Measurements from ENCODE around the gene CNOT11.

DNA sequence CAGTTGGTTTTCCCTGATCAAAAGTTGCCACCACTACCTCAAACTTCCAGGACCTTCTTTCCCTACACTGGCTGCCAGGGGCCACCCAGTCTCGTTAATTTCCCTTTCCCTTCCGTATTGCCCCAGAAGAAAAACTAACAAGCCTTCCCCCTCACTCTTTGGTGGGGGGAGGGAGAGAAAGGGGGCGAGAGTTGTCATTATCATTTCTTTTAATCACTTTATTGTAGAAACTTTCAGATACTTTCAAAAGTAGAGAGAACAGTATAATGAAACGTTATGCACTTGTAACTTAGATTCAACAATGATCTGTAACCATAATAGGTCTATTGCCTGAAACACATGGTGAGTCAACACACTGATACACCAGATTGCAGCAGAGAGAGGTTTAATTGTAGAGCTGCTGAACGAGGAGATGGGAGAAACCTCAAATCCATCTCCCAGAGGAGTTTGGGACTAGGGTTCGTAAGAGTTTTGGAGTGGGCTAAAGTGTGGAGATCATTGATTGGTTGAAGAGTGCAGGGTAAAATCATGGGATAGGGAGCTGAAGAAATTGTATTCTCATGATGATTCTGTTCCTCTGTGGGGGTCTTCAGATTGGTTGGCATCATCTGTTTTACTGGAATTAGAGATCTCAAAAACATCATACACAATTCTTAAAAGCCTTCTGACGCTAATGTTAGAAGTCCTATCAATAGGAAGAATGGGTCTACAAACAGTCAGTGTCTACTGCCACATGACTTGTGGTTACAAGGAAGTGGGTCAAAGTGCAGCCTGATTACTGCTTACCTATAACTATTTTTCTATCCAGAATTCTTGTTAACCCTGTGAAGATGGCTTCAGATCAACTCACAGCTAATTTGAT is 58.4 kb downstream of the CNOT11 start:
- TF ChIP-seq, protein P1, sequence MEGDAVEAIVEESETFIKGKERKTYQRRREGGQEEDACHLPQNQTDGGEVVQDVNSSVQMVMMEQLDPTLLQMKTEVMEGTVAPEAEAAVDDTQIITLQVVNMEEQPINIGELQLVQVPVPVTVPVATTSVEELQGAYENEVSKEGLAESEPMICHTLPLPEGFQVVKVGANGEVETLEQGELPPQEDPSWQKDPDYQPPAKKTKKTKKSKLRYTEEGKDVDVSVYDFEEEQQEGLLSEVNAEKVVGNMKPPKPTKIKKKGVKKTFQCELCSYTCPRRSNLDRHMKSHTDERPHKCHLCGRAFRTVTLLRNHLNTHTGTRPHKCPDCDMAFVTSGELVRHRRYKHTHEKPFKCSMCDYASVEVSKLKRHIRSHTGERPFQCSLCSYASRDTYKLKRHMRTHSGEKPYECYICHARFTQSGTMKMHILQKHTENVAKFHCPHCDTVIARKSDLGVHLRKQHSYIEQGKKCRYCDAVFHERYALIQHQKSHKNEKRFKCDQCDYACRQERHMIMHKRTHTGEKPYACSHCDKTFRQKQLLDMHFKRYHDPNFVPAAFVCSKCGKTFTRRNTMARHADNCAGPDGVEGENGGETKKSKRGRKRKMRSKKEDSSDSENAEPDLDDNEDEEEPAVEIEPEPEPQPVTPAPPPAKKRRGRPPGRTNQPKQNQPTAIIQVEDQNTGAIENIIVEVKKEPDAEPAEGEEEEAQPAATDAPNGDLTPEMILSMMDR (IDR thresholded peaks at IDR 0.05): no peak
- TF ChIP-seq POLR2A (IDR thresholded peaks at IDR 0.05): no peak
